A673 (cell line): ENCODE data around the gene GAB2. TPM values are rescaled to one million over a fixed set of nuclear protein-coding genes. Genes with fewer than 3 reads are reported as not detected.

ENCODE experiments used
- BruUV-seq: library from RNA; stranded (reverse); fragments of 400-500 nt; replicated peaks from 2 replicates; lab custom pipeline; 2021; lab: Mats Ljungman, UMichigan
- CTCF ChIA-PET: fragments of 300-600 bp; sonication (Branson Sonifier 250); formaldehyde crosslinking; loops from one replicate; lab custom pipeline; 2022; ENCODE audit warnings: antibody characterized with exemption; lab: Charles Lee
- POLR2A ChIA-PET: fragments of 300-600 bp; sonication (Branson Sonifier 250); formaldehyde crosslinking; loops from one replicate; lab custom pipeline; 2022; ENCODE audit warnings: antibody characterized with exemption; ENCODE audit not compliant: low non-redundant PET; lab: Charles Lee
- DNase-seq: peaks from one replicate; pipeline ENCODE4 v3.0.0-alpha.2; 2015; ENCODE audit warnings: low spot score
- H3K27ac ChIP-seq: fragments of 200-600 bp; sonication (generic); 2 replicates; pipeline ENCODE4 v1.5.1; 2016; ENCODE audit warnings: mixed run types, low read depth, mild to moderate bottlenecking, mixed read lengths, antibody characterized with exemption, low read length; ENCODE audit not compliant: poor library complexity, severe bottlenecking
- H3K27me3 ChIP-seq: fragments of 200-600 bp; sonication (generic); replicated peaks from 2 replicates; pipeline ENCODE4 v1.6.1; 2017; ENCODE audit warnings: mixed run types, low read depth, mild to moderate bottlenecking, mixed read lengths, antibody characterized with exemption, low read length; ENCODE audit not compliant: insufficient read depth, poor library complexity
- H3K36me3 ChIP-seq: fragments of 200-600 bp; sonication (generic); 2 replicates; pipeline ENCODE4 v1.6.1; 2016; ENCODE audit warnings: mixed run types, mild to moderate bottlenecking, mixed read lengths, antibody characterized with exemption, low read length; ENCODE audit not compliant: insufficient read depth, poor library complexity, severe bottlenecking
- H3K4me1 ChIP-seq: fragments of 200-600 bp; sonication (generic); 2 replicates; pipeline ENCODE4 v1.6.1; 2017; ENCODE audit warnings: mixed run types, mild to moderate bottlenecking, mixed read lengths, antibody characterized with exemption, low read length; ENCODE audit not compliant: insufficient read depth, poor library complexity, severe bottlenecking
- H3K4me3 ChIP-seq: fragments of 200-600 bp; sonication (generic); 2 replicates; pipeline ENCODE4 v1.5.1; 2016; ENCODE audit warnings: low read depth, mixed run types, mild to moderate bottlenecking, mixed read lengths, low read length; ENCODE audit not compliant: poor library complexity, severe bottlenecking
- H3K9me3 ChIP-seq: fragments of 200-600 bp; sonication (generic); 2 replicates; pipeline ENCODE4 v1.6.1; 2016; ENCODE audit warnings: mixed run types, low read depth, mild to moderate bottlenecking, mixed read lengths, antibody characterized with exemption, low read length; ENCODE audit not compliant: poor library complexity, severe bottlenecking
- CTCF ChIP-seq: fragments of 300-800, 200-600 bp; sonication (generic); conservative IDR thresholded peaks from 2 replicates; pipeline ENCODE4 v1.5.1; 2017; ENCODE audit warnings: low read depth, mild to moderate bottlenecking, antibody characterized with exemption, low read length, moderate library complexity, mixed read lengths
- EZH2 ChIP-seq: fragments of 200-600 bp; sonication (generic); IDR thresholded peaks from 2 replicates; pipeline ENCODE4 v1.6.1; 2017; ENCODE audit warnings: borderline replicate concordance, low read depth, mild to moderate bottlenecking, mixed read lengths, antibody characterized with exemption, low read length; ENCODE audit not compliant: poor library complexity, severe bottlenecking
- intact Hi-C: fragments of 100-400 bp; cut with micrococcal nuclease; formaldehyde crosslinking; loops from one replicate; pipeline ENCODE4 v1.10.0; 2022; ENCODE audit not compliant: unreplicated experiment
- total RNA-seq: library from RNA; stranded (reverse); gene quantifications from 2 replicates; pipeline ENCODE4 v1.2.3, GENCODE V29; 2021

GAB2 gene
- total RNA-seq, 1 experiment from 2014 or later: 21.5 TPM

DNA sequence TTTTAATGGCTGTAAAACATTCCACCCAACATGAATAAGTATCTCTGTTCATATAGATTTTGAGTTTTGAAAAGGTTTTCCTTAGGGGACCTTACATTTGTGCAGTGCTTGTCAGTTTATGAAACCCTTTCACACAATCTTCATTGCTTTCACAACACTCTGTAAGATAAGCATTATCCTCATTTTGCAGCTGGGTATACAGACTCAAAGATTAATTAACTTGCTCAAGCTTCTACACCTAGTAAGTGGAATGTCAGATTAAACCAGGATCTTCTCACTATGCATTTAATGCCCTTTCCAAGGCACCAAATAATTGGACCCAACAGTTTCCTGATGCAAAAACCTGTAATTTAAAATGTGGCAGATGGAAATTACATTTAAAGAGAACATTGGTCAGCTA lies 11.6 kb upstream of the GAB2 start:
- H3K9me3 ChIP-seq: no peaks in the 10 kb centered on the region
- H3K27me3 ChIP-seq: no peaks in the 10 kb centered on the region
- intact Hi-C loops: no loop called here
- CTCF ChIA-PET: no interaction called here
- no peak for DNase-seq
- H3K4me3 ChIP-seq: no peak overlapping the region
- POLR2A ChIA-PET: no interaction called here
- TF ChIP-seq CTCF (no peak), EZH2 (no peak)
- BruUV-seq: no TSS peak
- peaks cover 29% of the 10 kb centered on the region for H3K4me1 ChIP-seq
- no peak overlapping the region for H3K27ac ChIP-seq
- H3K36me3 ChIP-seq: no peaks in the 10 kb centered on the region

GRCh38 chr11:78428773-78429172 lies 11.2 kb upstream of the GAB2 start:
- H3K4me1 ChIP-seq: peaks cover 31% of the 10 kb centered on the region
- intact Hi-C loops: no loop called here

DNA sequence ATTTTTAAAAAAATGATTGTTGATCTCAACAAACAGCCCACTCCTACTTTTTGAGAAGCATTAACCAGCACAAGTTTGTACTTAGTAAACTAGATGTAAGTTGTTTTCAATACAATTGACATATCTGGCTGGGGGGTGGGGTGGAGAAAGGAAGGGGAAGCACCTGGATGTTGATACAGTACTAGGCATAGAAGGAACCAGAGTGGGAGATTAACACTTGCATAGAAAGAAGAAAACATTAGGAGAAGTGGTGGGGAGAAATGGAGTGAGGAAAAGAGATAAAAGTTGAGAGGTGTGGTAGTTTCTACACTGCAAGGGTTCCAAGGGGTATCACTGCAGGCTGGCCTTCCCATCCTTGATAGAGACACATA lies 10.6 kb upstream of the GAB2 start:
- no peaks in the 10 kb centered on the region for H3K9me3 ChIP-seq
- no peak overlapping the region for H3K4me3 ChIP-seq
- no peaks in the 10 kb centered on the region for H3K36me3 ChIP-seq
- POLR2A ChIA-PET: no interaction called here
- no TSS peak for BruUV-seq
- TF ChIP-seq EZH2 (no peak), CTCF (no peak)
- intact Hi-C loops: no loop called here
- H3K4me1 ChIP-seq: peaks cover 34% of the 10 kb centered on the region
- H3K27ac ChIP-seq: no peak overlapping the region
- H3K27me3 ChIP-seq: no peaks in the 10 kb centered on the region
- CTCF ChIA-PET: no interaction called here
- no peak for DNase-seq

More at GRCh38 chr11:78428773-78429172, 11.2 kb upstream of the GAB2 start:
- Histone ChIP-seq H3K4me3 (no peak overlapping the region), H3K9me3 (no peaks in the 10 kb centered on the region), H3K27me3 (no peaks in the 10 kb centered on the region), H3K36me3 (no peaks in the 10 kb centered on the region), H3K27ac (no peak overlapping the region)
- DNase-seq: no peak
- POLR2A ChIA-PET: no interaction called here
- CTCF ChIA-PET: no interaction called here
- BruUV-seq: no TSS peak
- TF ChIP-seq CTCF (no peak), EZH2 (no peak)
